GM18873 (cell line): ENCODE measurements around the gene LDB2.

Experiments
- ATAC-seq: cut with Tn5 transposase; IDR thresholded peaks from one replicate; pipeline ENCODE4 v1.9.1; 2021; ENCODE audit warnings: mild to moderate bottlenecking, moderate library complexity, moderate number of reproducible peaks; ENCODE audit not compliant: unreplicated experiment, low FRiP score

Gene LDB2

DNA sequence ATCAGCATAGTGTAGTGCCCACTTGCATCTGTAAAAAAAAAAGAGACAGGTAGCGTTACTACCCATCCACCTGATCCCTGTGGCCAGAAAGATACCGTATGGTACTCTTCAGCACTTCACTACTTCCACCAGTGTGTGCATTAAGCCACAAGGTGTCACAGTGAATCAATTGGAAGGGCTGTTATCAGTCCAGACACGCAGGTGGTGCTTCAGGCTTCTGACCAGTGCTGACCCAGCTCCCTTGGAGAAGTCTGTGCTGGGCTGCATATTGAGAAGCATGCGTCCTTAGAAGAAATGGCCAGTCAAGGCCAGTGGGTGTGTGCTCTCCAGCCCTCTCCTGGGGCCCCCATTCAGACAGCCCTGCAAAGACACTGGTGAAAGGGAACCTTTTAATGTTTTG lies 10.6 kb downstream of the LDB2 start:
- no peak for ATAC-seq

DNA sequence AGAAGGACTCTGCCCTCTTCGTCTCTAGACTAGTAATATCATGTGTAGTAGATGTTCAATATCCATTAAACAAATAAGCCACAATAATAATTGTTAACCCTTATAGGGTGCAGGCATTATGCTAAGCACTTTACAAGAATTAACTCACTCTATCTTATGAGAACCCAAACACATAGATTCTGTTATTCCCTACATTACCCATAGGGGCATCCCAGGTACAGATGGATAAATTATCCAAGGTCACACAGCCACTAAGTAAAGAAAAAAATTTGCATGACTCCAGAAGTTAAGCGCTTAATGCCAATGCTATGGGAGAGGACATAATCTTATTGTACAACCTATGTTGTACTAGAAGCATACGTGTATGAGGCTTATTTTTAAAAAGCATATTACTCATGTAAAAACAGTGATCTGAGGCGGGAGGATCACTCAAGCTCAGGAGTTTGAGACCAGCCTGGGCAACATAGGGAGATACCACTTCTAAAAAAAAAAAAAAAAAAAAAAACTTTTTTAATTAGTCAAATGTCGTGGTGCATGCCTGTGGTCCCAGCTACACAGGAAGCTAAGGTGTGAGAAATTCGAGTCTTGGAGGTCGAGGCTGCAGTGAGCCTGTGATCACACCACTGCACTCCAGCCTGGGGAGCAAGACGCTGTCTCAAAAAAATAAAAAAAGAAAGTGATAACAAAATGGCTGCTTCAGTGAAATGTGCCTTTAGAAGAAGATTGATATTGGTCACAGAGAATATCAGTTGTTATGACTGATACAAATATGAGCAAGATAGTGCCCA lies 13.6 kb downstream of the LDB2 start:
- no peak for ATAC-seq

DNA sequence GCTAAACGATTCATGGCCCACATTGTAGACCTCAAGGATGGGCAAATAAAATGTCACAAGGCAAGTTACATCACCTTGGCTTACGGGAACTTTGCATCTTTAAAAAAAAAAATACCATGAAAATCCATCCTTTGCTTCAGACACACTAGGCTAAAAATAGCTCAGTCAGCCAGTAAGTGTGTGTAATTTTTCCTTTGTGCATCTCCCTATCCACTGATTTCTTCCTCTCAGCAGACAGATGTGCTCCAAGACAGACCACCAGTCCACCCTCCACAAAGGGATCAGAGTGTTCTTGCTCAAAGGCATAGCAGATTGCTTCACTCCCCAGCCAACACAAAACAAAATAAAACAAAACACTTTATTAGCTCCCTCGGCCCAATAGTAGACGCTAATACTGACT lies 14.6 kb downstream of the LDB2 start:
- no peak for ATAC-seq

DNA sequence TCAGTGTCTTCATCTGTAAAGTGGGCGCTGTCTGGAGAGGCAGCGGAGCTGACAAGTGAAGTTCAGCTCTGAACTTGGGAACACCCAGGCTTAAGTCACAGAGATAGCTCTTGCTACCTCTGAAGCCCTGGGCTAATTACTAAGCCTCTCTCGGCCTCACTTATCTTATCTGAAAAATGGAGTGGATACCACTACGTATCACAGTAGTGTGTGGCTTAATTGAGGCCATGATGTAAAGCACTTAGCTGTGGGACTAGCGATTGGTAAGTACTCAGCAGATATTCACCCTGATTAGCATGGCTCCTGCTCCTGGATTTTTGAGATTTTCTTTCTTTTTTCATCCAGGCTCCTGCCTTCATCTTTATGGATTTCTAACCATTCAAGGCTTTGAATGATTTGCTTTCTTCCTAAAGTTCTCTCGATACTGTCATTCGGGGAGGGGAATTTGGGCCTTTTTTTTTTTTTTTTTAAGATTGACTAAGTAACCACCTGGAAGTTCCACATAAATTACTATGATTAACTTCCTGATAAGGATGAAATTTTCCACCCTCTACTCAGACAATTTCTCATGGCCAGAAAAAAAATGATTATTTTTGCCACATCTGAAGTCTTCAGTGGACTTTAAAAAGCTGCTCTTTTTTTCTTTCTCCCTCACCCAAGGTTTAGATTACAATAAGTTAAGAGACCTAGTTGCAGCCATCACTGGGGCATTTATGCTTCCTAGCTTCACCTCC lies 17.1 kb downstream of the LDB2 start:
- no peak for ATAC-seq

DNA sequence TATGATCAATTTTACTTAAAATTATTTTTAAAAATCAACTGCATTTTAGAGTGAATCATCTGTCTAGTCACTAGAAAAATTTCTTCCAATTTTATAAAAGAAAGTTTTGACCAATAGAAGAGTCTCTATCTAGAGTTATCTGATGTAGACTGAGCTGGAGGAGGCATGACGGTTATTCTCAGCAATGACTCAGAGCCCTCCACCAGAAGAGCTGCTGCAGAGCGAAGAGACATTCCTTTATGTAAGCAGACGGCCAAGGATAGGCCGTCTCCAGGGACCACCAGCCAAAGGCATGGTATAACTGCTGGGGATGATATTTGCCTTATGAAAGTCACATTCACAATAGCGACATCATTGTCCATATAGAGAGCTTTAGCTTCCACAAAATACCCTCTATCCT lies 23.0 kb downstream of the LDB2 start:
- no peak for ATAC-seq

DNA sequence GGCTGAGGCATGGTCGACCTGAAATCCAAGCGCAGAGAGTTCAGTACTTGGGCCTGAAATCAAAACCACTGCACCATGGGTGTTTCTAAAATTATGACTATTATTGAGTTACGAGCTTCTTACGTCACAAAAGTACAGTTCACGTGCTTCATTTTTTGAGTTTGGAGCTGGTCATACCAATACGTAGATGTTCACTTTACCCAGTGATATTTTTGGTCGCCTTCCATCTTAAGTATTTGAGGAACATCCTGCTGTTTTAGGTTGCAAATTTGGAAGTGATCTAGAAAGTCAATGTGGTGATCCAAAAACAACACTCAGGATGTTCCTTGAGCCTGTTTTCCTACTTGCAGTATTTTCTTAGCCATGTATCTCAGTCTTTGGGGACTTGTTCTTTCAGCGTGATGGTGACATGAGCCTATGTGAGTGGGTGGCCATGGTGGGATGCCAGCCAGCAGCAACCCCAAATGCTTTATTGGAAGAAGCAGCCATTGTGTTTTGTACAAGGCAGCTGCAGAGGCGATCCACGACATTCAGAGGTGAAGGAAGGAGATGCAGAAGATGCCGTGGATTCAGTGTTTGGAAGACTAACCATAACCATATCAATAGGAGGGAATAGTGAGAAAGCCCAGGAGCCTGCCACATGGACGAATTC lies 28.7 kb downstream of the LDB2 start:
- no peak for ATAC-seq

DNA sequence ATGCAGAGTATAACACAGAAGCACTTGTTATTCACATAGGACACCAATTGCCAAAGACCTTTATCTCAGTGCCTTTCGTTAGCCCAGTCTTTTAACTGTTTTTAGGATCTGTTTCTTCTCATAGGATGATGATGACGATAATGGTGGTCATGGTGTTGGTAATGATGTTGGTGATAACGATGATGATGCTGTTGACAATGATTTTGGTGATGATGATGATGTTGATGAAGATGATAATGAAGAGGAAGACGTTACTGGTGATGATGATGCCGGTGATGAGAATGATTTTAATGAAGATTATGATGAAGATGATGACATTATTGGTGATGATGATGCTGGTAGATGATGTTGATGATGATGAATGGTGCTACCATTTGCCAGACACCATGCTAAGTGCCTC lies 29.8 kb downstream of the LDB2 start:
- ATAC-seq, result no peak

DNA sequence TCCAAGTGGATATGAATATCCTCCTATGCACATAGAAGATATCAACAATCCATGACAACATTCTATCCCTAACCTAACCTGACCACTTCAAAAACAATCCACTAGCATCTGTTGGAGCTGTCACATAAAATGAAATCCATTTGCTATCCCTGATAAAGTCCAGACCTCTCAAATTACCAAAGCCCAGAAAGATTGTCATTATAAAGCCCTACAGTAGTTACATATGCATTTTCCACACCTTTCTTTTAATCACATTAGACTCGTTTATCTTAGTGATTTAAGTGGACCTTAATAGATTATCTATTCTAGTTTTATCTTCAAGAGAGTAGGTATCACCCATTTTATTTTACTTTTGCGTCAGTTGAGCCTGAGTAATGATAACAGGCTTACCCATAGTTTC lies 30.6 kb downstream of the LDB2 start:
- no peak for ATAC-seq

DNA sequence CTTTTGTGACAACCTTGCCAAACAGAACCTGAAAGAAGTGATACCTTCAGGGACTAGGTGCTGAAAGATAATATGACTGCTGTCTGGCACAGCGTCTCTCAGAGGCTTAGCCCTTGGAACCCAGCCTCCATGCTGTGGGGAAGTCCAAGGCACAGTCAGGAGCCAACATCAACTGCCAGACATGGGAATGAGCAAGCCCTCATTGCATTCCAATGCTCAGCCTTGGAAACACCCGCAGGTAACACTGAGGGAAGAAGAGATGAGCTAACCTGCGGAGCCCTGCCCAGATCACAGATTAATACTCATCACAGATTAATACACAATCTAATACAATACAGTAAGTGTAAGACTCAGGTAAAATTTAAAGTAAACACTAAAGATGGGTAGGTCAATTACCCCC lies 31.5 kb downstream of the LDB2 start:
- ATAC-seq, result no peak

DNA sequence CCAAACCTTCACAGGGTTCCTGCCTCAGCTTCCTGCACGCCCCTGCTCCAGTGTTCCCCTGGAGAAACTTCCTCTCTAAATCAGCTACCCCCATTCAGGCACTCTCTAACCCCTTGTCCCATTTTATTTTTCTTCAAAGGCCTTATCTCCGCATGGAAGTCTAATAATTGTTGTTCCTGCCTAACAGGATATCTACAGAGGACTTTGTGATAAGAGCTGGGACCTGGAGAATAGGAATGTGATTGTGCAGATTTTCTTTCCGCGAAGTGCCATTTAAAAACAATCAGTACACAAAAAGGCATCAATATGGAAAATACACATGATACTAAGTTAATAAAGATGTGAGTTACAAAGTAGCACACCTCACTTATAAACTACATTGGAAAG lies 32.6 kb downstream of the LDB2 start:
- ATAC-seq, result no peak

DNA sequence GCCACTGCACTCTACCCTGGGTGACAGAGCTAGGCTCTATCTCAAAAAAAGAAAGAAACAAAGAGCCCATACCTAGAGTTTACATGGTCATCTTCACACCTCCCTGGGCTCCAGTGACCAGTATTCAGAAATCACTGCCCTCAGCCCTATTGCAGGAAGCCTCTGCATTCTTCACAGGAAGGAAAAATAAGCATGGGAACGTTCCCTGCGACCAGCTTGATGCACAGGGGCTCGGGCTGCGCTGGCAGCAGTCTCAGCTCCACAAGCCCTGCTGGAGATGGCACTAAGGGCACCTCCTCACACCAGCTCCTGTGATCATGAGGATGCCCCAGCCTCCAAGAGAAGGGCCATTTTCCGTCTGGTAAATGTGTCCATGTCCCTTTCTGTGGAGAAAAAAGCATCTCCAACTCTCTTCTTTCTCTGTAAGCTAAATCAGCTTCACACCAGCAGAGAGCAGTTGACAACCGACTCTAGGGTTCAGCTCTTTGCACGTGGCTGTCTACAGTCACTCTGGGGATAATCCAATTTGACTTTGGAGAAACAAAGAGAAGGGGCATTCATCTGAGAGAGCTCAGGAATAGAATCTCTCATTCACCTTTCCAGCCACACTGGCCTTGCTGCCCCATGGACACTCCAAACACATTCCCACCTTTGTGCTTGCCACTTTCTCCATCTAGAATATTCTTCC lies 33.1 kb downstream of the LDB2 start:
- no peak for ATAC-seq

DNA sequence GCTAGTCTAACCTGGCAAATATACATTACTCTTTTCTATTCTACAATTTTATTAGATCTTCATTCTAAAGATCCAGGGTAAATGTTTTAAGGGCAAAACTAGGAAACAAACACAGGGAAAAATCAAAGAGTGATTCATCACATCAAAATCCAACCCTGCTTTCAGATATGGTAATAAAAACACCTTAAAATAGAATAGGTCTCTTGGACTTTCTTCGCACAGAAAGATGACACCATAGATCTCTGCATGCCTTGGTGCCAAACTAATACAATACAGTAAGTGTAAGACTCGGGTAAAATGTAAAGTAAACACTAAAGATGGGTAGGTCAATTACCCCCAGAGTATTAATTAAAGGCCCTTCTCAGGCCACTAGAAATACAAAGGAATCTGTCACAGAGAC lies 34.2 kb downstream of the LDB2 start:
- ATAC-seq, result no peak

DNA sequence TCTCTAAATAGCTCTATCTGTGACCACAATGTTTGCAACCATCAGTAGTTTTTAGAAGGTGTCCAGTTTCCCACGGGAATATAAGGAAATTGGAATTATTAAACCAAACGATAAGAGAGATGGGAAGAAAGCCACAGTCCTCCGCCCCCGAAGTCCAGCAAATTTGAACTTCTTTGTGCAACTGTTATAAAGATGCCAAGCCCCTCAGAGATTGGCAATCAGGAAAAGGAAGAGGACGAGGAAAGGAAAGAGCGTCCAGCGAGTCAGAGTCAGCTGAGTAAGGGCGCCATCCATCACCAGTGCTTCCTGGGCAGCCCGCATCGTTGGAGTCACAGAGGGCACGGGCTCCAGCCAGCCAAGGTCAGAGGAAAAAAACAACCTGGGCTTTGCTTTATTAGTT lies 35.7 kb downstream of the LDB2 start:
- ATAC-seq, result no peak

DNA sequence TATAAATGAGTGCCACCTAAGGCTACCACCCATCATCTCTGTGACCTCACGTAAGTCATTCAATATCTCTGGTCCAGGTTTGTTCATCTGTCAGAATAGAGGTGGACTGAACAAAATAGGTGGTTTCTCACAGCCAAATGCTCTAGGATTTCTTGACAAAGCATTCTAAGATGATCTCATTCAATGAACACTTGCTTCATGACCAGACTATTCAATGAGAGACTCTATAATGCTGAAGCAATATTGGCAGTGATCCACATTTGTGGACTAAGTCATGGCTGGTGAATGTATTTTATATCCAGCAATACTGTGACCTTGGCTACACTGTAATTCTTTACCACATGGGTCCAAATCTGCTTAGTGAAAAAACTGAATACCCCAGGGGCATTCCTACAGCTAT lies 37.9 kb downstream of the LDB2 start:
- ATAC-seq, result no peak

DNA sequence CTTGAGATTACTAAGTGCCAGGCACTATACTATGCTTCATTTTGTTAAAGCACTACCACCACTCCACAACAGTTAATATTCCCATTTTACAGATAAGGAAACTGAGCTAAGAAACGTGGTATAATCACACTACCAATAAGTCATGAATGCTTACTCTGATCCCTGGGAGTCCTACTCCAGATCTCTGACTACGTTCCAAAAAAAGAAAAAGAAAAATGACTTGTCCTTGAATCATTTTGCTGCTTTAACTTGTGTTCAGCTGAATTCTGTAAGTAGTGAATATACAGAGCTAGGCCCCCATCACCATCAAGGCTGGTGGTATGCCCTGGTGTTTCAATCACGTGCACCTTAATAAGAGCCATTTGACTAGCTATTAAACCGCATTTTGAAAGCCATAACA lies 39.4 kb downstream of the LDB2 start:
- no peak for ATAC-seq

DNA sequence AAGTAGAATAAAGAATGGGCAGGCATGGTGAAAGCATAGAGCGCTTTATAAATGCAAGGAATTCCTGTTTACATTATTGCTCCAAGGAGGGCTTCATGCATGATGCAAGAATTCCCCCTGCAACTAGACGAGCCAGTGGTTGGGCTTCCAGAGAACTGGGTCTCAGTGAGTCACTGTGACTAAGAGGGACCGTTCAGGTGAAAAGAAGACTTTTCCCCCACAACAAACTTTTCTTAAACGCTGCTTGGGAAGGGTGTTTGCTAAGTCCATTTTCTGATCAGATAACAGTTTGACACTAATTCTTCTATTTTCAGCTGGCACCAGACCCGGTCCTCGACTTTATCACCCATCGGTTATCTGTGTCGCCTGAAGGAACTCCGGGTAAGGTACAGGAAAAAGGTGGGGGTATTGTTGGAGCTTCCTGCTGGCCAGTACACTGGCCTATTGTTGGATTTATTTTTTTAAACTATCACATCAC lies 40.1 kb downstream of the LDB2 start:
- no peak for ATAC-seq

DNA sequence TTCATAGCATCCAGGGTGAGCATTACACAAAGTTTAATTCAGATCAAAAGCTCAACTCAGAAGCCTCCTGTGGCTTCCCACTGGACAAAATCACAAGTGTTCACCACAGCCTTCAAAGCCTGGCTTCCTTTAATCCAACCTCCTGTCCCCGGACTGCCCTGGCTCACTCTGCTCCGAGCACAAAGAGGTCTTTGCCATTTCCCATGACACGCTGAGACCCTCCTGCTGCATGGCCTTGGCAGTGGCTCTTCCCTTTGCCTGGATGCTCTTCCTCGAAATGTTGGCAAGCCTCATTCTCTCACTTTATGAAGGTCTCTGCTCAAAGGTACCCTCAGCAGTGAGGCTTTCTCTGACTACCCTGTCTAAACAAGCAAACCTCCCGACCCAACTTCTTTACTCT lies 41.0 kb downstream of the LDB2 start:
- no peak for ATAC-seq

DNA sequence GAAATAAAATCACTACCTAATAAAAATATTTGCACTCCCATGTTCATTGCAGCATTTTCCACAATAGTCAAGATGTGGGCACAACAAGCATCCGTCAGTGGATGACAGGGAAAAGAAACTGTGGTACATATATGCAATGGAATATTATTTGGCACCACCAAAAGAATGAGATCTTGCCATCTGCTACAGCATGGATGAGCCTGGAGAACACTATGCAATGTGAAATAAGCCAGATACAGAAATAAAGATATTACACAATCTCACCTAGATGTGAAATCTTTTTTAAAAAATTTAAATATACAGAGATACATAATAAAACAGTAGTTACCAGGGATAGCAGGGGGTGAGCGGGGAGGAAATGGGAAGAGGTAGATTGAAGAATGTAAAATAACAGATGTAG lies 44.8 kb downstream of the LDB2 start:
- no peak for ATAC-seq

DNA sequence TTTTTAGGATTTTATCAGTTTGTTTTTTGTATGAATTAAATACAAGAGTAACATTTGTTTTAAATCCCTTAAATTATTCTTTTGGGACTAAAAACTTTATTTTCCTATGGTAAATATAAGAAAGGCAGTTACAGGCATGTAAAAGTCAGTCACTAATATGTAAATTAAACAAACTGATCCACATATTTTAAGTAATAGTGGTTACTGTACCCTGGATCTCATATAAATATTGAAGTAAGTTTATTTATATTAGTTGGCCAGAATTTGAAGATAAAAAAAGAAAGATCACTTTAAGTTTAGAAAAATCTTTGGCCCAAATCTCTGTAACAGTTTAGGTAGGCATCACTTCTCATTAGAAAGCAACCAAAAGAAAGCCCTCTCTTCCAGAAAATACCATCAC lies 45.8 kb downstream of the LDB2 start:
- no peak for ATAC-seq

DNA sequence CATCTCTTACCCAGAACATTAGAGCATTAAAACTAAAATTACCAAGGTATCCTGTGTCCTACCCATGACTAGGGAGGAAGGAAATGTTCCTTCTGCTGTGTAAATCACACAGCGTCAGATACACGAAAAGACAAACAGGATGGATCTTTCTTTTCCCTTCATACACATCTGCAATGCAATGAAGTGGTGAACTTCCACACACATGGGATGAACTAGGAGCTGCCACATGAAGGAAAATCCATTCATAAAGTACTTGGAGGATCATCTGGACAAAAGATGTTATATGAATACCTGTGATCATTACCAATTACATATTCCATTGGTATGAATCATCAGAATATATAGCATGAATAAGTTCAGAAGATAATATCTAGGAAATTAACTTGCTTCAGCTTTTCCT lies 46.2 kb downstream of the LDB2 start:
- ATAC-seq, result no peak

DNA sequence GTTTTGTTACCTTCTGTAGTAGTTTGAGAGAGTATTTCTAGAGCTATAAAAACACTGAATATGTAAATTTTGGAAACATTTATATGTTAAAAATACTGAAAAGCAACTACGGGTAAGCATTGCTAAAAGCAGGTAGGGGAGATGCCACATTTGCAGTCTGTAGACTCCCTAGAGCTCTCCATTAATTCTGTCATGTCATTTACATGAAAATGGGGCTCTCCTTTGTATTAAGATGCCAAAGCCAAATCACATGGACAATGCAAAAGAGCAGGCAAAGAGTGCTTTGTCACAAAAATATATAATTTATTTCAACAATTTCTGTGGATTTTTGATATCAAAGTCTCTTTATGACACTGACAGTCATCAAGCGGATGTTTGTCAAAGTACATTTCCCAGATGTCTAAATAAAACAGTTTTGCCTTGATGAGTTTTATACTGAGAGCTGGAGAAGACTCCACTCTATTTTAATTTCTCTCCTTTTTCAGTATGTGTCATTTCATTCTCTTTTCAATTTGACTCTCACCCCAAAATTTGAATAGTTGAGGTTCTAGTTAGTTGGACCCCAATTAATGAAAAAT lies 51.8 kb downstream of the LDB2 start:
- no peak for ATAC-seq
